Endothelial cell (in vitro differentiated cells): ENCODE data around the gene XYLB. TPM values are rescaled to one million over a fixed set of nuclear protein-coding genes. Genes with fewer than 3 reads are reported as not detected.

Experiments used
- DNase-seq: peaks from one replicate; pipeline ENCODE4 v3.0.0; 2021; ENCODE audit warnings: low spot score
- H3K27ac Mint-ChIP-seq: one replicate; pipeline ENCODE4 v1.8.0; 2021; ENCODE audit warnings: mixed read lengths, inconsistent platforms; ENCODE audit not compliant: unreplicated experiment
- H3K27me3 Mint-ChIP-seq: one replicate; pipeline ENCODE4 v1.8.0; 2021; ENCODE audit warnings: mild to moderate bottlenecking, moderate library complexity, mixed read lengths, inconsistent platforms; ENCODE audit not compliant: unreplicated experiment
- H3K36me3 Mint-ChIP-seq: one replicate; pipeline ENCODE4 v1.8.0; 2021; ENCODE audit warnings: mild to moderate bottlenecking, low read depth, mixed read lengths, inconsistent platforms; ENCODE audit not compliant: unreplicated experiment
- H3K4me1 Mint-ChIP-seq: one replicate; pipeline ENCODE4 v1.8.0; 2021; ENCODE audit warnings: mild to moderate bottlenecking, mixed read lengths, inconsistent platforms; ENCODE audit not compliant: unreplicated experiment
- H3K4me3 Mint-ChIP-seq: one replicate; pipeline ENCODE4 v1.8.0; 2021; ENCODE audit warnings: mild to moderate bottlenecking, mixed read lengths, inconsistent platforms; ENCODE audit not compliant: unreplicated experiment
- H3K9me3 Mint-ChIP-seq: one replicate; pipeline ENCODE4 v1.8.0; 2021; ENCODE audit warnings: mixed read lengths, inconsistent platforms; ENCODE audit not compliant: unreplicated experiment
- total RNA-seq: library from RNA; stranded (reverse); fragmentation: NEBNext Ultra II Directional; extraction: Animal tissue kit (Norgen Biotek cat#: 25700); gene quantifications from one replicate; pipeline ENCODE4 v1.2.1, GENCODE V29; 2021; ENCODE audit not compliant: unreplicated experiment
- TF ChIP-seq, protein P1 (sequence below): fragments of 200-600 bp; sonication (generic); IDR thresholded peaks from one replicate; pipeline ENCODE4 v1.5.0; 2021; ENCODE audit warnings: antibody characterized with exemption; ENCODE audit not compliant: unreplicated experiment

The XYLB gene
- total RNA-seq, 1 donor from 2014 or later = 2.4 TPM

DNA sequence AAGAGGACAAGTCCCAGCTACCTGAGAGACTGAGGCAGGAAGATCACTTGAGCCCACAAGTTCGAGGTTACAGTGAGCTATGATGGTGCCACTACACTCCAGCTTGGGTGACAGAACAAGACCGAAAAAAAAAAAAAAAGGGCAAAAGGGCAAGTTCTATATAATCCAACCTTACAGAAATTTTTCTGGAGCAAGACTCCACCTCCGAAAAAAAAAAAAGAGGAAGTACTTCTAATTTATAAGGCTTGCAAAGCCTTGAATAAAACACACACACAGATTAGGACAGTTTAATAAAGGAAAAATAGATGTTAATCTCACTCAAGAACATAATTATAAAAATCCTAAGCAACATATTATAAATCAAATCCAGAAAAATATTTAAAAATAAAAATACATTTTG is 14.4 kb upstream of the XYLB start:
- Mint-ChIP-seq H3K4me3 (no peak overlapping the region), H3K4me1 (no peaks in the 10 kb centered on the region), H3K27me3 (peaks cover 1% of the 10 kb centered on the region), H3K9me3 (no peaks in the 10 kb centered on the region), H3K27ac (no peak overlapping the region), H3K36me3 (peaks cover 3% of the 10 kb centered on the region)
- TF ChIP-seq, protein P1, sequence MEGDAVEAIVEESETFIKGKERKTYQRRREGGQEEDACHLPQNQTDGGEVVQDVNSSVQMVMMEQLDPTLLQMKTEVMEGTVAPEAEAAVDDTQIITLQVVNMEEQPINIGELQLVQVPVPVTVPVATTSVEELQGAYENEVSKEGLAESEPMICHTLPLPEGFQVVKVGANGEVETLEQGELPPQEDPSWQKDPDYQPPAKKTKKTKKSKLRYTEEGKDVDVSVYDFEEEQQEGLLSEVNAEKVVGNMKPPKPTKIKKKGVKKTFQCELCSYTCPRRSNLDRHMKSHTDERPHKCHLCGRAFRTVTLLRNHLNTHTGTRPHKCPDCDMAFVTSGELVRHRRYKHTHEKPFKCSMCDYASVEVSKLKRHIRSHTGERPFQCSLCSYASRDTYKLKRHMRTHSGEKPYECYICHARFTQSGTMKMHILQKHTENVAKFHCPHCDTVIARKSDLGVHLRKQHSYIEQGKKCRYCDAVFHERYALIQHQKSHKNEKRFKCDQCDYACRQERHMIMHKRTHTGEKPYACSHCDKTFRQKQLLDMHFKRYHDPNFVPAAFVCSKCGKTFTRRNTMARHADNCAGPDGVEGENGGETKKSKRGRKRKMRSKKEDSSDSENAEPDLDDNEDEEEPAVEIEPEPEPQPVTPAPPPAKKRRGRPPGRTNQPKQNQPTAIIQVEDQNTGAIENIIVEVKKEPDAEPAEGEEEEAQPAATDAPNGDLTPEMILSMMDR = no peak
- DNase-seq = no peak

DNA sequence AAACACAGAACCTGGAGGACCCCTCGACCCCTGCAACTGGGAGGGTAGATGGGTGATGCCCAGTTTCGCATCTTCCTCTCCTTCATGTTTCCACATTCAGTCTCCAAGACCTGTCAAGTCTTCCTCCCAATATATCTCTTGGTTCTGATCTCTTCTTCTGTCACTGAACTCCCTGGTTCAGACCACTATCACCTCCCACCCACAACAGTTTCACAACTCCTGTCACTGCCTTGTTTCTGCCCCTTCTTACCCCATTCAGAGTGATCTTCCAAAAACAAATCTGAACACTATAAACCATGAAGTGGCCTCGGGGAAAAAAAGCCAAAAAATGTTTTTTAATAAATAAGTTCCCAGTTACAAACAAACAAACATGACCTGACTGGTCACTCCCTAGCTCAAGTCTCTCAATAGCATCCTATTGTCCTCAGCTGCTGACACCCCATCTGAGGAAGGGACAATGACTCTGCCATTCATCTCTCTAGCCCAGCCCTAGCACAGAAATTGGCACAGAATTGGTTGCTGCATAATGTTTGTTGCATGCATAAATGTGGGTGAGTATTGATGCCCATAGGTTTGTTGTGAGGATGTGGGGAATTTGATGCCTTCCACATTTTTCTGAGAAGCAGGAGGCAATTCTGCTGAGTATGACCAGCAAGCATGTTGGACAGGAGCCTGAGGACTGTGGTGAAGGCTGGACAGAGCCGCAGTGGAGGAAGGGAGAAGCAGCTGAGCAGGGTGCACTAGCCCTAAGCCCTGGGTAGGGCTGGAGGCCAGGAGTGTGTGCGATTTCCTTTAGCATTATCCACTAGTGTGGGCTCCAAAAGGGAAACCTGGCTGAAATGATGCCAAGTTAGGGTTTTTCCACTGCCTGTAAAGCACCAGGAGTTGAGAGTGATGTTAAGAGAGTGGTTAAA is 12.2 kb upstream of the XYLB start:
- Mint-ChIP-seq H3K27ac (no peak overlapping the region), H3K4me3 (no peak overlapping the region), H3K27me3 (peaks cover 1% of the 10 kb centered on the region), H3K36me3 (no peaks in the 10 kb centered on the region), H3K9me3 (no peaks in the 10 kb centered on the region), H3K4me1 (no peaks in the 10 kb centered on the region)
- TF ChIP-seq, protein P1 = no peak
- no peak for DNase-seq

DNA sequence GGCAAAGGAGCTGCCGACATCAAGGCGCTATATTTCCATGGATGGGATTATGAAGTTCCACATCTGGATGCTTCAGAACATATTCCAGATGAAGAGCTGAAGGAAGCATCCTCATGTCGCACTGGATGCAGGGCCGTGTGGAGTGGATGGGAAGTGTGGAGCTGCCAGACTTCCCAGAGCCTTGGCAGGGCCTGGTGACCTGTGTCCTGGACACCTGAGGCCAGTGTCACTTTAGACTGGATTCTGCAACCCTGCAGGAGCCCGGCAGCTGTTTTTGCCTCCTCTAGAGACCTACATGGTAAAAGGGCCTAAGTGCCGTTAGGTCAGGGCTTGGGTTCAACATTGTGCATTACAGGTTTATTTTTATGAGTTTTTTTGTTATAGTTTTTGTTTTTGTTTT is 11.3 kb upstream of the XYLB start:
- H3K27me3 Mint-ChIP-seq = peaks cover 1% of the 10 kb centered on the region
- H3K4me3 Mint-ChIP-seq = no peak overlapping the region

DNA sequence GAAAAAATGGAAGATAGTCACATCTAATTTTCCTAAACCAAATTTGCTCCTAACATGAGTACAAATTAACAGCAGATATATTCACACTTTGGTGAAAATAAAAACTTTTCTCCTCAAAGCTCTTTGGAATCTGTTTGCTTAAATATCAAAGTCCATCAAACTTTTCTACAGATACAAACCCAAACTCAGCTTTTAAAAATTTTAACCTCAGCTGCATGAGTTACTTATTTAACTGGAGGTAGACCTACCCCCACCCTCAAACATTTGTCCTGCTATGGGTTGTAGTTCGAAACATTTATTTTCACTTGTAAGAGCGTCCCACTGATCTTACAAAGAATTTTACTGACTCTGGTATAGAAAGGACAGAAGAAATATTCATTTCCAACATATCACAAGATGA is 8.9 kb upstream of the XYLB start:
- Mint-ChIP-seq H3K4me1 (no peaks in the 10 kb centered on the region), H3K4me3 (no peak overlapping the region), H3K36me3 (no peaks in the 10 kb centered on the region), H3K9me3 (no peaks in the 10 kb centered on the region), H3K27me3 (peaks cover 1% of the 10 kb centered on the region), H3K27ac (no peak overlapping the region)
- DNase-seq = no peak
- TF ChIP-seq, protein P1 = no peak

More for the DNA sequence above, 11.3 kb upstream of the XYLB start:
- Mint-ChIP-seq H3K9me3 (no peaks in the 10 kb centered on the region), H3K27ac (no peak overlapping the region), H3K36me3 (no peaks in the 10 kb centered on the region), H3K4me1 (no peaks in the 10 kb centered on the region)
- DNase-seq = no peak
- TF ChIP-seq, protein P1 = no peak
